Caco-2 (cell line): ENCODE results near the gene ARHGAP5. TPM values are rescaled to one million over a fixed set of nuclear protein-coding genes. Genes with fewer than 3 reads are reported as not detected.
"Not testable (repeated sequence)": the region's sequence is repeated elsewhere in the genome, so short reads cannot be mapped to it uniquely, and the experiment has no call there.

ENCODE experiments used
- BruUV-seq: library from RNA; stranded (reverse); fragments of 400-500 nt; replicated peaks from 2 replicates; lab custom pipeline; 2021; lab: Mats Ljungman, UMichigan
- CTCF ChIA-PET: fragments of 300-600 bp; sonication (Branson Sonifier 250); formaldehyde crosslinking; loops from one replicate; lab custom pipeline; 2022; ENCODE audit warnings: antibody characterized with exemption; lab: Charles Lee
- POLR2A ChIA-PET: fragments of 300-600 bp; sonication (Branson Sonifier 250); formaldehyde crosslinking; loops from one replicate; lab custom pipeline; 2022; ENCODE audit warnings: antibody characterized with exemption; lab: Charles Lee
- DNase-seq, 2 experiments: peaks; one replicate each; pipeline versions ENCODE4 v3.0.0 to v3.0.0-alpha.2; 2020 to 2022
- H3K27me3 ChIP-seq: replicated peaks from 2 replicates; pipeline ENCODE4 v1.6.0; 2011; ENCODE audit warnings: low read length; ENCODE audit not compliant: control insufficient read depth, insufficient read depth
- H3K36me3 ChIP-seq: 2 replicates; pipeline ENCODE4 v1.5.1; 2011; ENCODE audit warnings: low read length; ENCODE audit not compliant: control insufficient read depth, insufficient read depth
- H3K4me1 ChIP-seq: fragments of 250-450 bp; sonication (Bioruptor Pico); 2 replicates; pipeline ENCODE4 v1.5.1; 2020; ENCODE audit warnings: mild to moderate bottlenecking
- H3K4me3 ChIP-seq: 2 replicates; pipeline ENCODE4 v1.5.1; 2011; ENCODE audit warnings: low read depth, mild to moderate bottlenecking, control low read depth, low read length
- H3K9me3 ChIP-seq: fragments of 250-450 bp; sonication (Bioruptor Pico); 2 replicates; pipeline ENCODE4 v1.5.1; 2020; ENCODE audit warnings: mild to moderate bottlenecking, moderate library complexity
- H3K27ac Mint-ChIP-seq: one replicate; pipeline ENCODE4 v1.8.0; 2022; ENCODE audit warnings: mixed read lengths; ENCODE audit not compliant: unreplicated experiment
- H3K27me3 Mint-ChIP-seq: one replicate; pipeline ENCODE4 v1.8.0; 2022; ENCODE audit warnings: mixed read lengths; ENCODE audit not compliant: insufficient read depth, unreplicated experiment
- H3K36me3 Mint-ChIP-seq: one replicate; pipeline ENCODE4 v1.8.0; 2022; ENCODE audit warnings: mild to moderate bottlenecking, mixed read lengths; ENCODE audit not compliant: insufficient read depth, unreplicated experiment
- H3K4me1 Mint-ChIP-seq: one replicate; pipeline ENCODE4 v1.8.0; 2022; ENCODE audit warnings: low read depth, mixed read lengths; ENCODE audit not compliant: unreplicated experiment
- H3K4me3 Mint-ChIP-seq: one replicate; pipeline ENCODE4 v1.8.0; 2022; ENCODE audit warnings: mild to moderate bottlenecking, moderate library complexity, mixed read lengths; ENCODE audit not compliant: unreplicated experiment
- H3K9me3 Mint-ChIP-seq: one replicate; pipeline ENCODE4 v1.8.0; 2022; ENCODE audit warnings: mixed read lengths; ENCODE audit not compliant: unreplicated experiment
- intact Hi-C: fragments of 100-400 bp; cut with micrococcal nuclease; formaldehyde crosslinking; loops from one replicate; pipeline ENCODE4 v1.10.0; 2022; ENCODE audit not compliant: unreplicated experiment
- total RNA-seq: library from RNA; stranded (reverse); gene quantifications from 2 replicates; pipeline ENCODE4 v1.2.3, GENCODE V29; 2022
- TF ChIP-seq, protein P1 (sequence below), 2 experiments: fragments of 200-600 bp in 1 of 2; IDR thresholded peaks; 1 replicate in 1 of 2; 2 replicates in 1 of 2; pipeline versions ENCODE4 v1.5.1 to v1.8.0; 2011 to 2022; ENCODE audit warnings: antibody characterized with exemption in 1 of 2, control low read depth in 1 of 2, inconsistent platforms in 1 of 2, low read depth in 1 of 2, low read length in 1 of 2, mild to moderate bottlenecking in 1 of 2, moderate library complexity in 1 of 2; ENCODE audit not compliant: insufficient read depth in 1 of 2, severe bottlenecking in 1 of 2, unreplicated experiment in 1 of 2

ARHGAP5 gene
- total RNA-seq, 1 experiment from 2014 or later, result 165 TPM

DNA sequence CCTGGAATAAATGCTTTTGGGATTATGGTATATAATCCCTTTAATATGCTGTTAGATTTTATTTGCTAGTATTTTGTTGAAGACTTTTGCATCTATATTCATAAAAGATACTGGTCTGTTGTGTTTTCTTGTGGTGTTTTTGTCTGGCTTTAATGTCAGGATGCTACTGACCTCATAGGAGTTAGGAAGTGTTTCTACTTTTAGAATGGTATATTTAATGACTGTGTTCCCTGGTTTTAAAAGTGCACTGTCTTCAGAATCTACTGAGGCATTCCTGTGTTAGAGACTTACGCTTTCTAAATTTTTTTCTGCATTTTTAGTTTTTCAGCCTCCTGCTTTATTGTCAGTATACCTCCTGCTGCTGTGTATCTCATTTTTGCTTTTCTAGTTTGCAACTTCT lies 51.6 kb downstream of the ARHGAP5 start:
- POLR2A ChIA-PET, result no interaction called here
- H3K36me3 ChIP-seq, result no peaks in the 10 kb centered on the region; the same call in 1 of the 2 replicates
- H3K4me3 ChIP-seq, result no peak overlapping the region
- Mint-ChIP-seq H3K9me3 (peaks cover 16% of the 10 kb centered on the region), H3K27ac (no peak overlapping the region), H3K36me3 (peaks cover 75% of the 10 kb centered on the region), H3K4me1 (peaks cover 20% of the 10 kb centered on the region), H3K27me3 (no peaks in the 10 kb centered on the region), H3K4me3 (no peak overlapping the region)
- TF ChIP-seq, protein P1, sequence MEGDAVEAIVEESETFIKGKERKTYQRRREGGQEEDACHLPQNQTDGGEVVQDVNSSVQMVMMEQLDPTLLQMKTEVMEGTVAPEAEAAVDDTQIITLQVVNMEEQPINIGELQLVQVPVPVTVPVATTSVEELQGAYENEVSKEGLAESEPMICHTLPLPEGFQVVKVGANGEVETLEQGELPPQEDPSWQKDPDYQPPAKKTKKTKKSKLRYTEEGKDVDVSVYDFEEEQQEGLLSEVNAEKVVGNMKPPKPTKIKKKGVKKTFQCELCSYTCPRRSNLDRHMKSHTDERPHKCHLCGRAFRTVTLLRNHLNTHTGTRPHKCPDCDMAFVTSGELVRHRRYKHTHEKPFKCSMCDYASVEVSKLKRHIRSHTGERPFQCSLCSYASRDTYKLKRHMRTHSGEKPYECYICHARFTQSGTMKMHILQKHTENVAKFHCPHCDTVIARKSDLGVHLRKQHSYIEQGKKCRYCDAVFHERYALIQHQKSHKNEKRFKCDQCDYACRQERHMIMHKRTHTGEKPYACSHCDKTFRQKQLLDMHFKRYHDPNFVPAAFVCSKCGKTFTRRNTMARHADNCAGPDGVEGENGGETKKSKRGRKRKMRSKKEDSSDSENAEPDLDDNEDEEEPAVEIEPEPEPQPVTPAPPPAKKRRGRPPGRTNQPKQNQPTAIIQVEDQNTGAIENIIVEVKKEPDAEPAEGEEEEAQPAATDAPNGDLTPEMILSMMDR (IDR thresholded peaks at IDR 0.05; ENCODE audit: insufficient read depth in 1 of 2, low read depth in 1 of 2, low read length in 1 of 2, severe bottlenecking in 1 of 2, unreplicated experiment in 1 of 2), result no peak
- CTCF ChIA-PET, result no interaction called here
- BruUV-seq, result no TSS peak
- no peak for DNase-seq
- peaks cover 14% of the 10 kb centered on the region for H3K4me1 ChIP-seq
- H3K9me3 ChIP-seq, result peaks cover 6% of the 10 kb centered on the region; the same call in 1 of the 2 replicates
- H3K27me3 ChIP-seq, result no peaks in the 10 kb centered on the region
- intact Hi-C loops, result no loop called here

GRCh38 chr14:32129124-32129523 lies 52.0 kb downstream of the ARHGAP5 start:
- TF ChIP-seq, protein P1 (IDR thresholded peaks at IDR 0.05; ENCODE audit: insufficient read depth in 1 of 2, low read depth in 1 of 2, low read length in 1 of 2, severe bottlenecking in 1 of 2, unreplicated experiment in 1 of 2), result no peak
- POLR2A ChIA-PET, result interaction anchor here (0.7 kb wide), 1 partner anchor 20 kb away, joined by 6 read pairs; no protein-coding TSS in a partner anchor
- H3K4me1 Mint-ChIP-seq, result peaks cover 16% of the 10 kb centered on the region
- peaks cover 75% of the 10 kb centered on the region for H3K36me3 Mint-ChIP-seq
- Histone ChIP-seq H3K4me3 (no peak overlapping the region), H3K27me3 (no peaks in the 10 kb centered on the region), H3K36me3 (no peaks in the 10 kb centered on the region; the same call in 1 of the 2 replicates), H3K4me1 (peaks cover 14% of the 10 kb centered on the region), H3K9me3 (peaks cover 6% of the 10 kb centered on the region; the same call in 1 of the 2 replicates)
- H3K27ac Mint-ChIP-seq, result no peak overlapping the region
- intact Hi-C loops, result no loop called here
- H3K4me3 Mint-ChIP-seq, result no peak overlapping the region
- peaks cover 16% of the 10 kb centered on the region for H3K9me3 Mint-ChIP-seq
- no peaks in the 10 kb centered on the region for H3K27me3 Mint-ChIP-seq
- no peak for DNase-seq
- BruUV-seq, result no TSS peak
- CTCF ChIA-PET, result no interaction called here

- BruUV-seq, POLR2A ChIA-PET, H3K9me3 ChIP-seq, H3K9me3 Mint-ChIP-seq, DNase-seq, H3K36me3 ChIP-seq, H3K27ac Mint-ChIP-seq, H3K4me3 Mint-ChIP-seq, intact Hi-C loops, H3K4me1 ChIP-seq, CTCF ChIA-PET, H3K27me3 Mint-ChIP-seq, H3K4me3 ChIP-seq, H3K27me3 ChIP-seq: not testable (repeated sequence)
- peaks cover 13% of the 10 kb centered on the region for H3K4me1 Mint-ChIP-seq
- peaks cover 65% of the 10 kb centered on the region for H3K36me3 Mint-ChIP-seq
Observed at GRCh38 chr14:32131689-32132088, 54.6 kb downstream of the ARHGAP5 start.
